Melanocyte of skin (primary cell): ENCODE measurements around the gene TRIM45. TPM values are rescaled to one million over a fixed set of nuclear protein-coding genes. Genes with fewer than 3 reads are reported as not detected.

Experiments used
- small RNA-seq, 2 donors: library from RNA; depleted of rRNA; stranded (forward); fragments of <200 nt; gene quantifications; one replicate each; pipeline ENCODE3, GENCODE V24; 2012
- total RNA-seq, 2 donors: library from RNA; depleted of rRNA; stranded (reverse); fragments of >200 nt; gene quantifications; 2 replicates each; pipeline ENCODE4 v1.2.3, GENCODE V29; 2012

TRIM45 gene, protein sequence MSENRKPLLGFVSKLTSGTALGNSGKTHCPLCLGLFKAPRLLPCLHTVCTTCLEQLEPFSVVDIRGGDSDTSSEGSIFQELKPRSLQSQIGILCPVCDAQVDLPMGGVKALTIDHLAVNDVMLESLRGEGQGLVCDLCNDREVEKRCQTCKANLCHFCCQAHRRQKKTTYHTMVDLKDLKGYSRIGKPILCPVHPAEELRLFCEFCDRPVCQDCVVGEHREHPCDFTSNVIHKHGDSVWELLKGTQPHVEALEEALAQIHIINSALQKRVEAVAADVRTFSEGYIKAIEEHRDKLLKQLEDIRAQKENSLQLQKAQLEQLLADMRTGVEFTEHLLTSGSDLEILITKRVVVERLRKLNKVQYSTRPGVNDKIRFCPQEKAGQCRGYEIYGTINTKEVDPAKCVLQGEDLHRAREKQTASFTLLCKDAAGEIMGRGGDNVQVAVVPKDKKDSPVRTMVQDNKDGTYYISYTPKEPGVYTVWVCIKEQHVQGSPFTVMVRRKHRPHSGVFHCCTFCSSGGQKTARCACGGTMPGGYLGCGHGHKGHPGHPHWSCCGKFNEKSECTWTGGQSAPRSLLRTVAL
- 1 to 10 TPM; 1.3 to 2.8 TPM for total RNA-seq

DNA sequence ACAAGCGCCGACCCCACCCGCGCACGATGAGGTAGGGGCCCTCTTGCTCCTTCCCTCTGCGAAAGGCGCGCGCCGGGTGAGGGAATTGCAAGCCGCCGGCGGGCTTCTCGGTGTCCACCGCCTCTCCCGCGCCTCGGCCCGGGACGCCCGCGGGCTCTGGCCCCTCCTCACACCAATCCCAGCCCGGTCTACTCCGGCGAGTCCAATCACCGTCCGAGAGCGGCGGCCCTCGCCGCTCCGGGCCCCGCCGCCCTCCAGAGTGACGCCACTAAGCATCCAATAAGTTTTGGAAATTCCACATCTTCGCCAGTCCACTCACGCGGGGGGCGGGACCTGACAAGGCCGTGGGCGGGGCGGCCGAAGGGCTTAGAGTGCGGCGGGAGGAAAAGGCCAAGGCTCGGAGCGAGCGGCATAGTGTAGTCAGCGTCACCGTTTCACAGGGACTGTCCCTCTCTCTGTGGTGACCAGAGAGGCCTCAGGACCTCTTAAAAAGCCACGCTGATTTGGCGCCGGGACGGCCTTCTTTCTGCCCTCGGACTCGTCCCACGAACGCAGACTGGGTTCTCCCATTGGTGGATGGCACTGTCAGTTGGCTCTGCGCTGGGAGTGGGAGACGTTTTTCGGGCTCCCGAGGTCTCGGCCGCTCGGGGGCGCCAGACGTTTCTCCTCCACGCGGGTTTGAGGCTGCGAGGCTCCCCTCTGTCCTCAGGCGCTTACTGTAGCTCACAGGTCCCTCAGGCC, at the start of gene TRIM45:
TRIM45 (minus strand) TSS at position 161 of the 741 bp plus-strand sequence. CDS start 548 bp downstream, outside the sequence.

Small RNA genes within 50 kb of the gene (small RNA-seq; reads per million reads assigned to genes)
- 12.5 to 38.1 reads per million in 2 donors for gene MIR942

Other genes starting within 250 kb of the TRIM45 start
- 10 to 100 TPM; 42.0 to 62.3 TPM for gene PTGFRN, start 211.8 kb downstream of the TRIM45 start, total RNA-seq
- under 1 TPM; 0.69 to 1.00 TPM for gene CD101, start 120.0 kb downstream of the TRIM45 start, total RNA-seq
- 10 to 100 TPM; 27.5 to 31.6 TPM for gene TTF2, start 61.4 kb downstream of the TRIM45 start, total RNA-seq
- gene VTCN1, start 89.2 kb upstream of the TRIM45 start, total RNA-seq, result under 1 TPM; under 0.01 TPM
- 10 to 100 TPM; 25.6 to 31.3 TPM for gene MAN1A2, start 245.7 kb upstream of the TRIM45 start, total RNA-seq